GM21786 (cell line): ENCODE data around the gene GPR17.

ENCODE experiments used
- ATAC-seq: cut with Tn5 transposase; IDR thresholded peaks from one replicate; pipeline ENCODE4 v1.9.1; 2021; ENCODE audit not compliant: unreplicated experiment

Gene GPR17, protein sequence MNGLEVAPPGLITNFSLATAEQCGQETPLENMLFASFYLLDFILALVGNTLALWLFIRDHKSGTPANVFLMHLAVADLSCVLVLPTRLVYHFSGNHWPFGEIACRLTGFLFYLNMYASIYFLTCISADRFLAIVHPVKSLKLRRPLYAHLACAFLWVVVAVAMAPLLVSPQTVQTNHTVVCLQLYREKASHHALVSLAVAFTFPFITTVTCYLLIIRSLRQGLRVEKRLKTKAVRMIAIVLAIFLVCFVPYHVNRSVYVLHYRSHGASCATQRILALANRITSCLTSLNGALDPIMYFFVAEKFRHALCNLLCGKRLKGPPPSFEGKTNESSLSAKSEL

DNA sequence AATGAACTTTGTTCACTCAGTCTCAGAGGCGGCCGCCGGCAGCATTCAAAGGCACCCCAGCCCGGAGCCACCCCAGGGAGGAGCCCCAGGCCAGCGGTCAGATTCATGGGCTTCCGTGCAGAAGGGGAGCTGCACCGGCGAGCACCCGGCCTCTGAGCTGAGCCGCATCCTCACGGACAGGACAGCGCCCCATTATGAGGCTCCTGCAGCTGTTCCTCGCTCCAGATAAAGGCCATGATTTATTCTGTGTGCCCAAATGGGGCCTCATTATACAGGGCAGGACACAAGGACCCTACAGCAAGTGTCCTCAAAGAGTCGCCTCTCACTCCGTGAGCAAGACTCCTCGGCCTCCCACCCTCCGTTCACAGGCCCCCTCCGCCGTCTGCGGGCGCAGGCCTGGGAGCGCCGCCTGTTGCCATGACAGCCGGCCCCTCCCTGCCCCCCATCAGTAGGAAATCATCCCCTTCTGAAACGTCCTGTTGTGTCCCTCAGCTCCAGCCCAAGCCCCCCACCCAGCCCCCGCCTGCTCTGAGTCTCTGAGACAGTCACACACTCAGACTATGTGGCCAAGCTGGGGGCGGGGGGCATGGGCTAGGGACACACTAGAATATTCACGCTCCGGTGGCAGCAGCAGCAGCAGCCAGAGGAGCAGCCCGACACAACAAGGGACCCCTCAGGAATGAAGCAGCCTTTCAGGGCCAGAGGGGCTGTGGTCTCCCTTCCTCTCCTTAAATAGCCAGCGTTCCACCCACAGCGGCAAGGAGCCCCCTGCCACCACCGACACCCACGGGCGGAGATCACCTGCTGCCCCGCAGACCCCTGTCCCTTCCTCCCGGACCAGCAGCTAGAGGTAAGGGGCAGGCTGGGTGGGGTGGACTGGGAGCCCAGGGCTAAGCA lies at the start of gene GPR17:
GPR17 (plus strand) TSS at position 759 of the 897 bp plus-strand sequence. CDS start 4,583 bp downstream, outside the sequence.
- no peak for ATAC-seq

DNA sequence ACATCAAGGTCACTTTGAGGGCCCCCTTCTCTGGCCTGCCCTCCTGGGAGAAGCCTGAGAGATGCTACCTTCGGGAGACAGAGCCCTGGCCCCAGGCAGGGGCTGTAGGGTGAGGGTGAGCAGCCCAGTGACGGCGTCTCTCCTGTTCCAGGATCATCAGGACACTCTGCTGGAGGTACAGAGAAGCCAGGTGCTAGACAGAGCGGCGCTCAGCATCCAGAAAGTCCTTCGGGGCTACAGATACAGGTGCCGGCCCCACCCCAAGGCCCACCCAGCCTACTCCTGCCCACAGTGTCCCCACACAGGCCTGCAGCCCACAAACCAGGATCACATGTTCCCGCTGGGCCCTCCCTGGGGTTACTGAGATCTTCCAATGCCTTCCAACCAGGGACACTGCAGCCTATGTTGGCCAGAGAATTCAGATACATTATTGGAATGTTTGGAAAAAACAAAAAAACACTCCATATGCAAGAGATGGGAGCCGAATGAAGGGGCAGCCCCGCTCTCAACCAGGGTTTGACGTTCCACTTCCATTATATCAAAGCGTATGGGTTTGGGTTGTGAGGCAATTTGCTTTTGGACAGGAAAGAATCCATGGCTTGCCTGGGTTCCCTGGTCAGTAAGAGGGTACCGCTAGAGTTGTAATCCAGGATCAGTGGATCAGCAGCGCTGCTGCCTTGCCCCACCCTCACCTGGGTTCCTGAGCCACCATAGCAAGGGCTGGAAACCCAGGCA lies 49.5 kb upstream of the GPR17 start:
- no peak for ATAC-seq

DNA sequence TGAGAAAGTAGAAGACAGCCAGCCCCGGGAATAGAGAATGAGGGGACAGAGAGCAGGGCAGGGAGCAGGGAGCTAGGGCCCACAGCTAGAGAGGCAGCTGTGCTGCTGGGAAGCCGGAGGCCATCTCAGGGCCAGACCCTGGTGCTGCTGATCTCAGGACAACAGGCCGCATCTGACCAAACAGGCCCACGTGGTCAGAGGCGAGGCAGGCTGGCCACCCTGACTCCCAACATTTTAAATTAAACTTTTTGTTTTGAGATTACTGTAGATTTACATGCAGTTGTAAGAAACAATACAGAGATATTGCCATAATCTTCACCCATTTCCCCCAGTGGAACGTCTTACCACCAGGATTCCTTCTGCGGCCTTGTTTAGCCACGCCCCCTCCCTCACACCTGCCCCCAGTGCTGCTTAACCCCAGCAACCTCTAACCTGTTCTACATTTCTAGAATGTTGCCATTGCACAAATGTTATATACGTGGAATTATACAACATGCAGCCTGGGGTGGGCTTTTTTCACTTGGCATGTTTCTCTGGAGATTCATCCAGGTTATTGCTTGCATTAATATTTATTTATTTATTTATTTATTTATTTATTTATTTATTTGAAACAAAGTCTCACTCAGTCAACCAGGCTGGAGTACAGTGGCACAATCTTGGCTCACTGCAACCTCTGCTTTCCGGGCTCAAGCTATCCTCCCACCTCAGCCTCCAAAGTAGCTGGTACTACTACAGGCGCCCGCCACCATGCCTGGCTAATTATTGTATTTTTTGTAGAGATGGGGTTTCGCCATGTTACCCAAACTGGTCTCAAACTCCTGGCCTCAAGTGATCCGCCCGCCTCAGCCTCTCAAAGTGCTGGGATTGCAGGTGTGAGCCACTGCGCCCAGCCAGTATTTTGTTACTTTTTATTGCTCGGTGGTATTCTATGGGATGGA lies 48.6 kb upstream of the GPR17 start:
- ATAC-seq: no peak

DNA sequence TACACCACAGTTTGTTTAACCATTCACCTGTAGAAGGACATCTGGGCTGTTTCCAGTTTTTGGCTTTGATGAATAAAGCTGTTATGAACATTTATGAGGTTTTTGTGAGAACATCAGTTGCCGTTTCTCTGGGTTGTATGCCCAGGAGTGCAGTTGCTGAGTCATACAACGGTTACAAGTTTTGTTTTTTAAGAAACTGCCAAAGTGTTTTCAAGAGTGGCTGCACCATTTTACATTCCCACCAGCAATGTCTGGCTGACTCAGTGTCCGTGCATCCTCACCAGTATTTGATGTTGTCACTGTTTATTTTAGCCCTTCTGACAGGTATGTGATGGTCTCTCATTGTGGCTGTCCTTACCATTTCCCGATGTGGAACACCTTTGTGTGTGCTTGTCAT lies 48.0 kb upstream of the GPR17 start:
- ATAC-seq: no peak

DNA sequence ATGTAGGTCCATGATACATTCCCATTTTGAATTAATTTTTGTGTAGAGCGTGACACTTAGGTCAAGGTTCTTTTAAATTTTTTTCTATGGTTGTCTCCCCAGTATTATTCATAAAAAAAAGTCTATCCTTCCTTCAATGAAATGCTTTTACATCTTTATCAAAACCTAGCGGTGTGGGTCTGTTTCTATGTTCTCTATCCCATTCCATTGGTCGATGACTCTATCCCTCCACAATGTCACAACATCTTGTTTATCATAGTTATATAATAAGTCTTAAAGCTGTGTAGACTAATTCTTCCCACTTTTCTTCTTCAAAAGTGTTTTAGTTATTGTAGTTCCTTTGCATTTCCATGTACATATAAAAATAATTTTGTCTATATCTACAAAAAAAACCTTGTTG lies 47.2 kb upstream of the GPR17 start:
- ATAC-seq: no peak

DNA sequence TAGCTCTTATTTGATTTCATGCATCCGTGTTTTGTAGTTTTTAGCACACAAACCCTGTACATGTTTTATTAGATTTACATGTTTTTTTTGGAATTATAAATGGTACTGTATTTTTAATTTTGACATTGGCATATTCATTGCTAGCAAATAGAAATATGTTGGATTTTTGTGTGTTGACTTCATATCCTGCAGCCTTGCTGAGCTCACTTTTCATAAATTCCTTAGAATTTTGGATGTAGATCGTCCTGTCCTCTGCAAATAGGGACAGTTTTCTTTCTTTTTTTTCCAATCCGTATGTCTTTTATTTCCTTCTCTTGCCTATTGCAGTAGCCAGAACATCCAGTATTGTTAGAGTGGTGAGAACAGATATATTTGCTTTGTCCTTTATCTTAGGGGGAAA lies 46.7 kb upstream of the GPR17 start:
- ATAC-seq: no peak

DNA sequence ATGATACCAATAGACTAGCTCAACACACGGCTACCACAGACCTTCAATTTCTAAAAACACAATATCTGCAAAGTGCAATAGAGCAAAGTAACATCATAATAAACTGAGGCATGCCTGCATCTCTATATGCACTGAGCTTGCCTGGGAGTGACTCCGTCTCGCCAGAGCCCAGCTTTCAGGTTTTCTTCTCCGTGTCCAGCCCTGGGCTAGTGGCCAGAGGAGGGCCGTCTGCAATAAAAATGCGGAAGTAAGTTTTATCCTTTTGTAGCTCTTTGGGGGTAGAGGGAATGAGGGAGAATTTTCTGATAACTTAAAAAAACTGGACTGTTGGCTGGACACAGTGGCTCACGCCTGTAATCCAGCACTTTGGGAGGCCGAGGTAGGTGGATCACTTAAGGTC lies 41.0 kb upstream of the GPR17 start:
- ATAC-seq: no peak

DNA sequence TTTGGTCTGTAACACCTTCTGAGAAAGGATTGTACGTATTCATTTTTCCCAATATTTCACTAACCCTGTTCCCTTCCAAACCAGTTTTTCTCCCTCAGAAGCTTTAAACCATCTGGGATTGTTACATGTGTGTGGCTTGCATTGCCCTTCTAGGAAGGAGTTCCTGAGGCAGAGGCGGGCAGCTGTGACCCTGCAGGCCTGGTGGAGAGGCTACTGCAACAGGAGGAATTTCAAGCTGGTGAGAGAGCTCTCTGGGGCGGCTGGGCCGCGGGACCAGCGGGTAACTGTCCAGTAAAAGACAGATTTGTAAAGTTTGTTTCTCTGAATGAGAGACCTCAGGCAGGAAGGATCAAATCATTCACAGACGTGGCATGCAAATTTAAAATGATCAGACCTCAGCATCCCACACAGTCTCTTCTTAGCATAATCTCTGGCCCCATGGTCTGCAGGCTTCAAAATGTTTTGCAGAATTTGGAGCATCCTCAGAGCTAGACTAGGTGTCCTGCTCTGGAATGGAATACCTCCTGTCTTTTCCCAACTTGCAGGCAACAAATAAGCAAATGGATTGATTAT lies 40.2 kb upstream of the GPR17 start:
- ATAC-seq: no peak

DNA sequence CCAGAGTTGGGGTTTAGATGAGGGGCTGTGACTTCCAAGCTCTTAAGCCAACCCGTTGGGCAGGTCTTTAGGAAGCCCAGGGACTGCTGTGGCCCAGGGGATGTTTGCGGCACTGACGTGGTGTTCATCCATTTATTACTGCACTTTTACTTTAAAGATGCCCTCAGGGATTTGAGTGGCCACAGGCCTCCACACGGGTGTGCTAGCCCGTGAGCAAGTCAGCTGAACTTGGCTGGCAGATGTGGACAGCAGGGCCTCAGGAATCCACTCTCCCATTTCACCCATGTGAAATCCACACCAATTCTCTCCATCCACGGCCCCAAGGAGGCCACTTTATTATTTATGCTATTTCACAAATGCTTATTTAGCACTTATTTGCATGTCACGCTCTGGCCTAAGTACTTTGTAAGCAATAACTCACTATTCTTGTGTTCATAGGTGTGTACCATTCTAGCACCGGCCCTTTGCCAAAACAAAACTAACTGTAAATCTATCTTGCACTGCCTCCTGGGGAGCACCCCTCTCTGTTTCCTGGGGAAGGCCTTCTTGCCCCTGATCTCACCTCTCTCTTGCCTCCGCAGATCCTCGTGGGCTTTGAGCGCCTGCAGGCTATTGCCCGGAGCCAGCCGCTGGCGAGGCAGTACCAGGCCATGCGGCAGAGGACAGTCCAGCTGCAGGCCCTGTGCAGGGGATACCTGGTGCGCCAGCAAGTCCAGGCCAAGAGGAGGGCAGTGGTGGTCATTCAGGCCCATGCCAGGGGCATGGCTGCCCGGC lies 39.1 kb upstream of the GPR17 start:
- ATAC-seq: no peak

DNA sequence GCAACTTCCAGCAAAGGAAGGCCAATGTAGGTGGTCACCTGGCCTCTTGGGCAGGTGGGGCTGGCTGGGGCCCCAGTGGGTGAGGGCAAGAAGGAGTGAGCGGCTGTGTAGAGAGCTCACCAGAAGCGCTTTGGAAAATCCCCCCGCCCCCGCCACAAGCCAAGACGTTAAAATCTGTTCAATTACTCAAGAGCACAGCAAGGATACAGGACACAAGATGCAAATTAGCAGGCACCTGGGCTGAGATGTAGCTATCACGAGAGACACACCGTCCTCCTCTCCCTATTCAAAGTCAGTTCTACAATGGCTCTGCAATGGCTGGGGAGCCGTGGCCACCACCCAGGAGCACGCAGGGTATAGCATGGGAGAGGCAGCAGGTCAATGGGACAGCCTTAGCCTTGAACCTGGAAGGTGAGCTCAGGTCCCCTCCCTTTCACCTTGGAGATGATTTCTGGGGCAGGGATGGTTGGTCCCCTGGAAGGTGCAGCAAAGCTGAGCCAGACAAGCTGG lies 38.5 kb upstream of the GPR17 start:
- ATAC-seq: no peak

DNA sequence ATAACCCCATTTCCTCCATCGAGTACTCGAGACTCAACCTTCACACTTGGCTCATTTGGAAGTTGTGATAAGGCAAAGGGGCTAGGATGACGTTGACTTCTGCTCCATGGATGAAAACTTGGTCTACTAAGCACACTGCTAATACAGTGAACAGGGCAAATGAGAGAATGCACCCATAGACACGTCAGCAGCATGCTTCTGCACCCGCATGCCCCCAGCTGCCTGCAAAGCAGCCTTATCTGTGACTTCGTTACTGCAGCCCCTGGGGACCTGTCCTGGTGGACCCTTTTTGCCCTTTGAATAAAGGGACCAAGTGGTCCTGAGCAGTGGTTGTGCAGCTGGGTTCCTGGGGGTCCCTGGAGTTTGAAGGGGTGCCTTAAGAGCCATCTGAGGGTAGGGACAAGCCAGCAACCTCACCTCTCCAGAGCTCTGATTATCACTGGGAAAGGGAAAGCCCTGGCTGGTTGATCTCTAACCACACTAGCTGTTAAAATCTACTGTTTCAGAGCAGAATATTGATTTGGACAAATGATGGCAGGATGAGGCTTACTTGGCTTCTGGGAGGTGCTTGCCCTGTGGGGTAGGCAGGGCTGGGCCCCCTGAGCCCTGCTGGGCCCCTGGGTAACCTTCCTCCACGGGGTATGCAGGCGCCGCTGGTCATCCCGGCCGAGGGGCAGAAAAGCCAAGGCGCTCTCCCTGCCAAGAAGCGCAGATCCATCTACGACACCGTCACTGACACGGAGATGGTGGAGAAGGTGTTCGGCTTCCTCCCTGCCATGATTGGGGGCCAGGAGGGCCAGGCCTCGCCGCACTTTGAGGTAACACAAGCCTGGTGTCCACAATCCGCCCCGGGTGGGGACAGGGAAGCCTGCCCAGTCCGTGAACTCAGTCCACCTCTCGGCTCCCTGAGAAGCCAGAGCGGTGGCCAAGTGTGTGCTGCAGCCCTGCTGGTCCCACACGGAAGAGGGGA lies 37.6 kb upstream of the GPR17 start:
- ATAC-seq: no peak

DNA sequence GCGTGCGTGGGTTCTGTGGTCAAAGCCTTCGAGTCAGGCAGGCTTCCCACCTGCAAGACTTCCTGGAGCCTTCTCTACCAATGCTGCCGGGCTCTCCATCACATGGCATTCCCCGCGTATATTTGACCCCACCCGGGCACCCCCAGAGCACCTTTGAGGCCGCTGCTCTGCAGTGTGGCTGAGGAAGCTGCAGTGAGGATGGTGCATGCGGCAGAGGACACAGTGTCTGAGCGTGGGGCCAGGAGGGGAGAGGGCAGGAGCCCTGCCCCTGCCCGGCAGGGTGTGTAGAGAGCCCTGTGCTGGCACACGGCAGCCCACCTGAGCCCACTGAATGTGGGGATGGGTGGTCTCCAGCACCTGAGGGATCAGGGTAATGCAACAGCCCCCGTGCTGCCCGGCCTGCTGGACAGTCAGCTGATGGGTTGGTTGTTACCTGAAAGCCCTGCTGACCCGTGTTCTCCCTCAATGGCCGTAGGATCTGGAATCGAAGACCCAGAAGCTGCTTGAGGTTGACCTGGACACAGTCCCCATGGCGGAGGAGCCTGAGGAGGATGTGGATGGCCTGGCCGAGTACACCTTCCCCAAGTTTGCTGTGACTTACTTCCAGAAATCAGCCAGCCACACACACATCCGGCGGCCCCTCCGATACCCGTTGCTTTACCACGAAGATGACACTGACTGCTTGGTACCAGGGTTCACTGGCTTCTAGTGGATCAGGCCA lies 36.8 kb upstream of the GPR17 start:
- ATAC-seq: no peak

DNA sequence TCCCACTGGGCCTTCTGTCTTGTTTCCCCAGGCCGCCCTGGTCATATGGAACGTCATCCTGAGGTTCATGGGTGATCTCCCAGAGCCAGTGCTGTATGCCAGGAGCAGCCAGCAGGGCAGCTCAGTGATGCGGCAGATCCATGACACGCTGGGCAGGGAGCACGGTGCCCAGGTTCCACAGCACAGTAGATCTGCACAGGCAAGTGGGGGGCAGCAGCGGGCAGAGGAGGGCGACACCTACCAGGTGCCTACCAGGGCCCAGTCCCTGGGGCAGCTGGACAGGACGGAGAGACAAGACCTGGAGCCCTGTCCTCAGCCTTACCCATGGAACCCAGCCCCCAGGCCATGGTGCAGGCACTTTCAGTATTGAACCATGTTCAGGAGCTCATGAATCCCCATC lies 36.1 kb upstream of the GPR17 start:
- no peak for ATAC-seq

DNA sequence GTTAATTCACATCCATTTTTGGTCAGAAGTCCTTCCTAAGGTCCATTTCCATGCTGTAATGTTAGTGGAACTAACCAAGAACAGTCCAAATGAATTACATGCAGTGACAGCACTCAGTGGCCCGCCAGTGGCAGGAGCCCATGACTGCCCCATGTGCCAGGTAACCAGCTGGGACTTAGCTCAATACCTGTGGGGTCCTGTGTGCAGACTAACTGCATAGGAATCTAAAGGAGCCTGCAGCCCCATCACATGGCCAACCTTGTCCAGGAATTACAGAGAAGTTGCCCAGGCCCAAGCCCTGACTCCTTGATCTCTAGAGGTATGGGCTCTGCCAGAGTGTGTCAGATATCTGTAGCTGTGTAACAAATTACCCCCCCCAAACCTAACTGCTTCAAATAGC lies 35.4 kb upstream of the GPR17 start:
- ATAC-seq: no peak

DNA sequence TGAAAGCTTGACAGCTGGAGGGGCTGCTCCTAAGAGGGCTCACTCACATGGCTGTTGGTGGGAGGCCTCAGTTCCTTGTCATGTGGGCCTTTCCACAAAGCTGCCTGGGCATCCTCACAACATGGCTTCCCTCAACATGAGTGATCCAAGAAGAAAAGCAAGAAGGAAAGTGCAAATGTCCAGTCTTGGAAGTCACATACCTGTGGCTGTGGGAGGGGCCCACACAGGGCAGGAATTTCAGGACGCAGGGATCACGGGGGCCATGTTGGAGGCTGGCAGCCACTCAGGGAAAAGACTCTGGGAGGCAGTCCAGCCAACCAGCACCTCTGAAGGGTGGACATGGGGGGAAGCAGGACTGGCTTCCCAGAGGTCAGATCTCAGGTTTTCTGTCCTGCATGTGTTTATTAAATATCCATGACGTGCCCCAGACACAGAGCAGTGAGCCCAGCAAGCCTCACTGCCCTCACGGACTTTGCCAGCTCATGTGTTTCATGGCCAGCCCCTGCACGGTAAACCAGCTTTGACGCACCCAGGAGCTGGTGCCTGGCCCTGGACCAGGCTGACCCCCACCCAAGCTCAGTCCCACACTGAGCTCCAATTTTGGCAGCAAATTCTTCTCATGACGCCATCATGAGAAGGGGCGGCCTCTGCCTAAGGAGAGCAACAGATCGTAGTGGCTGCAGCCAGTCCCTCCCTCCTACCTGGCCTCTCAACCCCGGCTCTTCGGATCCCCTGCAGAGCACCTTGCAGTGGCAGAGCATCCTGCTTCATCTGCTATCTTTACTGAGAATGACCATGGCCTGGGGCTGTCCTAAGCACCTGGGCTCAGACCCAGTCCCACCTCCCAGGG lies 34.7 kb upstream of the GPR17 start:
- ATAC-seq: no peak

DNA sequence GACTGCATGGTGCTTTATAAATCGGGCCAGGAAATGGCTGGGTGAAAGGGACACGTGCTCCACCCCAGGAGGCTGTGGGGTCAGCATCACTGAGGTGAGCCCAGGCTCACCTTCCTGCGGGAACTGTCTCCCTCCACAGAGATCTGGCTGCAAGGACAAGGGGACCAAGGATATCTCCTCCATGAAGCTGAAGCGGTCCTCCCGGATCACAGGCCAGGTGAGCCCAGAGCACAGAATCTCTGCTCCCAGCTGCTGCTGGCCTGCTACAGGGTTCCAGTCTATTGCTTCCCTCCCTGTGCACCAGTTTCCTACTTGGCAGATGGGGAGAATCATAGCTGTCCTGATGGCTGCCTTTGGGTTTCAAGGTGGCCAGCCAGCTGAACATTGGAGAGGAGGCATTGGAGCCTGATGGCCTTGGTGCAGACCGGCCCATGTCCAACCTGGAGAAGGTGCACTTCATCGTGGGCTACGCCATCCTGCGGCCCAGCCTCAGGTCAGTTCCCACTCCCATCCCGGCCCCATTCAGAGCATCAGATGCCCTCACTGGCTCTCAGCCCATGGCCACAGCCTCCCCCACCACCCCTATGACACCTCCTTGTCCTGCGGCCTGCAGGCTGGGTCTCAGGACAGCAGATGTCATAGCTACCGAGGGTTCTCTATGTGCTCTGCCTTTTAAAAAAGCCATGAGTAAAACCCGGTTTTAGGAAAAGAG lies 33.7 kb upstream of the GPR17 start:
- no peak for ATAC-seq
